CD4-positive, alpha-beta memory T cell (primary cell): ENCODE results near the gene LCT. TPM values are rescaled to one million over a fixed set of nuclear protein-coding genes. Genes with fewer than 3 reads are reported as not detected.
A peak's percentile ranks its signal among the peaks of the same experiment; 100 is the strongest.

ENCODE experiments used
- CTCF ChIA-PET: fragments of 350-600 bp; sonication (Branson Sonifier 250); formaldehyde crosslinking; loops from one replicate; lab custom pipeline; 2021; ENCODE audit warnings: inconsistent platforms; ENCODE audit not compliant: partially characterized antibody; lab: Charles Lee
- POLR2A ChIA-PET: fragments of 350-600 bp; sonication (Branson Sonifier 250); formaldehyde crosslinking; loops from one replicate; lab custom pipeline; 2021; ENCODE audit not compliant: partially characterized antibody; lab: Charles Lee
- DNase-seq, 5 donors: peaks; one replicate each; pipeline versions ENCODE4 v3.0.0 to v3.0.0-alpha.2; 2020 to 2022; ENCODE audit warnings: mixed read lengths in 1 of 5
- H3K27ac ChIP-seq: one replicate; pipeline ENCODE4 v1.7.0; 2013; ENCODE audit warnings: low read depth, low read length
- H3K27me3 ChIP-seq: 2 replicates; pipeline ENCODE4 v1.7.0; 2013; ENCODE audit warnings: mild to moderate bottlenecking, low read length, moderate library complexity; ENCODE audit not compliant: insufficient read depth
- H3K36me3 ChIP-seq: 2 replicates; pipeline ENCODE4 v1.7.0; 2013; ENCODE audit warnings: mild to moderate bottlenecking, low read length, moderate library complexity; ENCODE audit not compliant: insufficient read depth
- H3K4me1 ChIP-seq: 2 replicates; pipeline ENCODE4 v1.7.0; 2013; ENCODE audit warnings: mild to moderate bottlenecking, low read length, moderate library complexity; ENCODE audit not compliant: insufficient read depth
- H3K4me3 ChIP-seq, 2 donors: one replicate each; pipeline ENCODE4 v1.7.0; 2013; ENCODE audit warnings: low read length in 2 of 2, mild to moderate bottlenecking in 1 of 2
- H3K9me3 ChIP-seq, 2 donors: one replicate each; pipeline ENCODE4 v1.7.0; 2013; ENCODE audit warnings: low read length in 2 of 2, control low read depth in 1 of 2; ENCODE audit not compliant: control insufficient read depth in 1 of 2
- H3K27ac Mint-ChIP-seq, 7 donors: one replicate each; pipeline ENCODE4 v1.8.0; 2020 to 2021; ENCODE audit warnings: mixed read lengths in 7 of 7, mild to moderate bottlenecking in 6 of 7, inconsistent platforms in 3 of 7, moderate library complexity in 3 of 7
- H3K27me3 Mint-ChIP-seq, 2 donors: one replicate each; pipeline ENCODE4 v1.8.0; 2020 to 2021; ENCODE audit warnings: mixed read lengths in 2 of 2
- H3K36me3 Mint-ChIP-seq, 2 donors: one replicate each; pipeline ENCODE4 v1.8.0; 2020 to 2021; ENCODE audit warnings: mixed read lengths in 2 of 2, inconsistent platforms in 1 of 2, mild to moderate bottlenecking in 1 of 2
- H3K4me1 Mint-ChIP-seq, 4 donors: one replicate each; pipeline ENCODE4 v1.8.0; 2020 to 2021; ENCODE audit warnings: mixed read lengths in 4 of 4, mild to moderate bottlenecking in 1 of 4
- H3K4me3 Mint-ChIP-seq, 8 donors: one replicate each; pipeline ENCODE4 v1.8.0; 2020 to 2021; ENCODE audit warnings: mixed read lengths in 8 of 8, mild to moderate bottlenecking in 7 of 8, moderate library complexity in 6 of 8, inconsistent platforms in 3 of 8
- H3K9me3 Mint-ChIP-seq, 8 donors: one replicate each; pipeline ENCODE4 v1.8.0; 2020 to 2021; ENCODE audit warnings: mixed read lengths in 8 of 8, mild to moderate bottlenecking in 5 of 8, inconsistent platforms in 3 of 8, moderate library complexity in 1 of 8
- intact Hi-C: fragments of 100-400 bp; cut with micrococcal nuclease; formaldehyde crosslinking; loops from one replicate; pipeline ENCODE4 v1.15.1; 2023
- polyA plus RNA-seq, 2 donors: library from polyadenylated mRNA; unstranded; fragments of 300-500 nt; fragmentation: Illumina TruSeq; gene quantifications; one replicate each; pipeline ENCODE4 v1.2.3, GENCODE V29; 2021
- total RNA-seq, 2 experiments: library from RNA; stranded (reverse); gene quantifications; one replicate each; pipeline ENCODE4 v1.2.3, GENCODE V29; 2021

LCT gene
- total and polyA plus RNA-seq, 4 experiments from 2014 or later: 0.06 TPM; not detected in 2

GRCh38 chr2:135822855-135823254, 14.1 kb downstream of the LCT start:
- no peaks in the 10 kb centered on the region for H3K9me3 ChIP-seq
- H3K4me1 ChIP-seq: peaks cover 15% of the 10 kb centered on the region
- Mint-ChIP-seq H3K4me3 (no peak overlapping the region), H3K27me3 (peaks cover 0 to 1% of the 10 kb centered on the region in 2 donors), H3K9me3 (peaks cover 0 to 13% (median 9%) of the 10 kb centered on the region in 8 donors), H3K27ac (no peak overlapping the region), H3K36me3 (peaks cover 0 to 10% of the 10 kb centered on the region in 2 donors), H3K4me1 (peaks cover 5 to 21% (median 14%) of the 10 kb centered on the region in 4 donors)
- ChIA-PET POLR2A (no interaction called here), CTCF (no interaction called here)
- H3K36me3 ChIP-seq: no peaks in the 10 kb centered on the region
- intact Hi-C loops: no loop called here
- no peaks in the 10 kb centered on the region for H3K27me3 ChIP-seq
- H3K4me3 ChIP-seq: no peak overlapping the region
- no peak for DNase-seq
- no peak overlapping the region for H3K27ac ChIP-seq

DNA sequence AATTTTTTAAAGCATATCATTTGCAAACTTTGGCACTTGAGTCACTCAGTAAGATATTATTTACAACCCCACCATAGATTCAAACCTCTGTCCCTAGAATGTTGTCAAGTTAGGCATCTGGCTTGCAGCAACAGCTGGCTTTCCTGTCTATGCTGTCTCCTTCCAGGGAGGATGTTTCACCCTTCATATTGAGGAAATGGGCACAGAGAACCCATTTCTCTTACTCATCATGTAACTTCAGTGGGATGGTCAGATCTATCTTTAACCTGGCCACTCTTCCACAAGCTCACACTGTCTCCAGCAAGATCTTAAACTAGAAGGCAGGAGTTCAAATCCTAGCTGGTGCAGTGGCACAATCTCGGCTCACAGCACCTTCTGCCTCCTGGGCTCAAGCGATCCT, 15.8 kb downstream of the LCT start:
- Histone ChIP-seq H3K36me3 (no peaks in the 10 kb centered on the region), H3K4me1 (peaks cover 15% of the 10 kb centered on the region), H3K27ac (no peak overlapping the region), H3K27me3 (no peaks in the 10 kb centered on the region), H3K4me3 (no peak overlapping the region), H3K9me3 (no peaks in the 10 kb centered on the region)
- ChIA-PET POLR2A (no interaction called here), CTCF (interaction anchor here (1.7 kb wide), 1 partner anchor 15 kb away, joined by 4 read pairs; no protein-coding TSS in a partner anchor)
- Mint-ChIP-seq H3K4me3 (peak overlapping the region in 1 of 8 donors; percentile 21), H3K27me3 (peaks cover 0 to 1% of the 10 kb centered on the region in 2 donors), H3K9me3 (peaks cover 0 to 13% (median 9%) of the 10 kb centered on the region in 8 donors), H3K27ac (peak overlapping the region in 1 of 7 donors; percentile 43), H3K36me3 (peaks cover 0 to 10% of the 10 kb centered on the region in 2 donors), H3K4me1 (peaks cover 5 to 21% (median 14%) of the 10 kb centered on the region in 4 donors)
- DNase-seq: no peak
- intact Hi-C loops: no loop called here

GRCh38 chr2:135820003-135820618, 16.9 kb downstream of the LCT start:
- peak overlapping the region in 3 of 7 donors; percentile 0 to 52 (median 14) for H3K27ac Mint-ChIP-seq
- Histone ChIP-seq H3K36me3 (no peaks in the 10 kb centered on the region), H3K4me3 (no peak overlapping the region), H3K27me3 (no peaks in the 10 kb centered on the region), H3K9me3 (no peaks in the 10 kb centered on the region), H3K4me1 (peaks cover 15% of the 10 kb centered on the region), H3K27ac (no peak overlapping the region)
- peaks cover 0 to 13% (median 9%) of the 10 kb centered on the region in 8 donors for H3K9me3 Mint-ChIP-seq
- H3K27me3 Mint-ChIP-seq: peaks cover 0 to 1% of the 10 kb centered on the region in 2 donors
- peak; percentile 20 to 57 (median 28) for DNase-seq
- ChIA-PET CTCF (interaction anchor here (1.7 kb wide), 1 partner anchor 14 kb away, joined by 4 read pairs; no protein-coding TSS in a partner anchor), POLR2A (interaction anchor here (0.6 kb wide), 1 partner anchor 818 kb away, joined by 3 read pairs; no protein-coding TSS in a partner anchor)
- peak overlapping the region in 7 of 8 donors; percentile 10 to 70 (median 48) for H3K4me3 Mint-ChIP-seq
- H3K4me1 Mint-ChIP-seq: peaks cover 5 to 21% (median 14%) of the 10 kb centered on the region in 4 donors
- peaks cover 0 to 10% of the 10 kb centered on the region in 2 donors for H3K36me3 Mint-ChIP-seq
- intact Hi-C loops: no loop called here

DNA sequence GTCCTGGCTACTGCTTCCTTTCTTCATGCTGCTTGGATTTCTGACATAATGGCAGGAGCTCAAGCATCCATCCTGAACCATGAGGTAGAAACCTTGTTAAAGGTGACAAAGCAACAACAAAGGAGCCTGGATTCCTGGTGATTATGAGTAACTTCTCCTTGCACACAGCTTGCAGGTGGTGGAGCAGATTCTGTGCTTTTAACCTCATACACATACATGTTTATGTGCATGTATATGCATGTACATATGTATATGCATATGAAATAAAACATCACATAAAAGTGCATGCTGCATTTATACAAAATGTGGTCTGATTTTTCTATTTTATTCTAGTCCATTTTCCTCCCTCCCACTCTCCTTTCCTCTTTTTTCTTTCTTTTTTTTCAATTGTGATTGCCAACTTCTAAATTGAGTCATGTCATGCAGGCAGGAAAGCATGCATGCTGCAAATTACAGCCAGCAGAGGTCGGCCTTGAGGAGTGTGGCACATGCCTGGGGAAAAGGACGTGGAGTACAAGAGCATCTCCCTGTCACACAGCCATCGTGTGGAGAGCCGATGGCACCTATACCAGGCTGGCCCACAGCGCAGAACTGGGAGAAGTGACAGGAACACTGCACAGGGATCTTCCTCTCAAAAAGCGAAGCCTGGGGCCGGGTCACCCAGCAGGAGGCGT, 17.9 kb downstream of the LCT start:
- DNase-seq: no peak
- peaks cover 1 to 13% (median 9%) of the 10 kb centered on the region in 8 donors for H3K9me3 Mint-ChIP-seq
- intact Hi-C loops: no loop called here
- Histone ChIP-seq H3K9me3 (no peaks in the 10 kb centered on the region), H3K4me1 (peaks cover 15% of the 10 kb centered on the region), H3K4me3 (no peak overlapping the region), H3K27me3 (no peaks in the 10 kb centered on the region), H3K36me3 (no peaks in the 10 kb centered on the region), H3K27ac (no peak overlapping the region)
- CTCF ChIA-PET: interaction anchor here (1.5 kb wide), 2 partner anchors 22 to 565 kb away, joined by 3 to 5 read pairs; no protein-coding TSS in a partner anchor
- peak overlapping the region in 1 of 7 donors; percentile 42 for H3K27ac Mint-ChIP-seq
- H3K4me3 Mint-ChIP-seq: peak overlapping the region in 2 of 8 donors; percentile 15 to 50
- peaks cover 5 to 21% (median 14%) of the 10 kb centered on the region in 4 donors for H3K4me1 Mint-ChIP-seq
- POLR2A ChIA-PET: no interaction called here
- peaks cover 0 to 1% of the 10 kb centered on the region in 2 donors for H3K27me3 Mint-ChIP-seq
- H3K36me3 Mint-ChIP-seq: peaks cover 0 to 10% of the 10 kb centered on the region in 2 donors

DNA sequence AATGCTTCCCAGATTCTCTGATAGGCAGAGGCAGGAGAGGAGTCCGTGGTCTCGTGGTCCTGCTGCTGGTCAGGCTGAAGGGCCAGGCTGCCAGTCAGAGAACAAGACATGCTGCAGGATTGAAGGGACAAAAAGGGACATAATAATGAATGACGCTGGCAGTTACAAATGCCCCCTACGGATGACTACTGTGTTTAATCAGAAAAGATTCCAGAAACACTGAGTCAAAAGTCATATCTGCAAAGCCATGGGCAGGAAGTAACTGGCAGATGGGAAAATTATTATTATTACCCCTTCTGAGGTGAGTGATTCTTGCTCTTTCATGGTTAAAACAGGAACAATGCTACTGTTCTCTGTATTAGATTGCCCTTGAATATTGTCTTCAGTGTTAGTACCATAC, 19.0 kb downstream of the LCT start:
- Mint-ChIP-seq H3K27ac (no peak overlapping the region), H3K9me3 (peaks cover 1 to 10% (median 5%) of the 10 kb centered on the region in 8 donors), H3K4me3 (no peak overlapping the region), H3K4me1 (peaks cover 5 to 21% (median 14%) of the 10 kb centered on the region in 4 donors), H3K36me3 (peaks cover 0 to 5% of the 10 kb centered on the region in 2 donors), H3K27me3 (peaks cover 0 to 1% of the 10 kb centered on the region in 2 donors)
- Histone ChIP-seq H3K4me1 (peaks cover 15% of the 10 kb centered on the region), H3K4me3 (no peak overlapping the region), H3K9me3 (no peaks in the 10 kb centered on the region), H3K27me3 (no peaks in the 10 kb centered on the region), H3K36me3 (no peaks in the 10 kb centered on the region), H3K27ac (no peak overlapping the region)
- DNase-seq: no peak
- ChIA-PET CTCF (interaction anchor here (1.5 kb wide), 2 partner anchors 21 to 567 kb away, joined by 3 to 5 read pairs; no protein-coding TSS in a partner anchor), POLR2A (no interaction called here)
- intact Hi-C loops: no loop called here

DNA sequence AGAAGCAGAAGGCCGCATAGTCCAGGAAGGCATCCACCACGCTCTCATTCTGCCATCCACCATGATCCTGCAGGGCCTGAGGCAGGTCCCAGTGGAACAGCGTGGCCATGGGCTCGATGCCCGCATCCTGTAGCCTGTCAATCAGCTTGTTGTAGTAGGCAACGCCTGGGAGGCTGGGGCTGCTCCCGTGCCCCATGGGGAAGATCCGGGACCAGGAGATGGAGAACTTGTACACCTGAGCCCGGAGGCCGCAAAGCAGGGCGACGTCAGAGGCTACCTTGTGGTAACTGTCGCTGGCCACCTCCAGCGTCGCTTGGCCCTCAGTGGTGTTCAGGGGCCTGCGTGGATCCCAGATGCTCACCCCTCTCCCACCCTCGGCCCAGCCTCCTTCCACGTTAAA, 19.5 kb downstream of the LCT start:
- Histone ChIP-seq H3K27ac (no peak overlapping the region), H3K27me3 (no peaks in the 10 kb centered on the region), H3K4me1 (peaks cover 15% of the 10 kb centered on the region), H3K4me3 (no peak overlapping the region), H3K9me3 (no peaks in the 10 kb centered on the region), H3K36me3 (no peaks in the 10 kb centered on the region)
- no peak for DNase-seq
- intact Hi-C loops: no loop called here
- Mint-ChIP-seq H3K27ac (no peak overlapping the region), H3K9me3 (peaks cover 0 to 7% (median 2%) of the 10 kb centered on the region in 8 donors), H3K36me3 (no peaks in the 10 kb centered on the region), H3K4me3 (no peak overlapping the region), H3K4me1 (peaks cover 5 to 21% (median 14%) of the 10 kb centered on the region in 4 donors), H3K27me3 (peaks cover 0 to 1% of the 10 kb centered on the region in 2 donors)
- CTCF ChIA-PET: no interaction called here
- POLR2A ChIA-PET: no interaction called here

- Mint-ChIP-seq H3K27ac (no peak overlapping the region), H3K4me1 (peaks cover 2 to 14% (median 9%) of the 10 kb centered on the region in 4 donors), H3K36me3 (no peaks in the 10 kb centered on the region), H3K4me3 (no peak overlapping the region), H3K9me3 (peaks cover 0 to 4% (median 0%) of the 10 kb centered on the region in 8 donors), H3K27me3 (peaks cover 0 to 1% of the 10 kb centered on the region in 2 donors)
- H3K4me3 ChIP-seq: no peak overlapping the region
- POLR2A ChIA-PET: no interaction called here
- H3K4me1 ChIP-seq: peaks cover 11% of the 10 kb centered on the region
- DNase-seq: no peak
- no peaks in the 10 kb centered on the region for H3K27me3 ChIP-seq
- no peaks in the 10 kb centered on the region for H3K9me3 ChIP-seq
- CTCF ChIA-PET: no interaction called here
- intact Hi-C loops: no loop called here
- no peaks in the 10 kb centered on the region for H3K36me3 ChIP-seq
- H3K27ac ChIP-seq: no peak overlapping the region
Measured at GRCh38 chr2:135815269-135815668, 21.7 kb downstream of the LCT start.
